Lower lobe of right lung (tissue), 2 donors: ENCODE measurements around the gene CEBPB. TPM values are rescaled to one million over a fixed set of nuclear protein-coding genes. Genes with fewer than 3 reads are reported as not detected.
A peak's percentile ranks its signal among the peaks of the same experiment; 100 is the strongest.

Experiments used
- ATAC-seq, 2 donors: fragments of 200-7000 bp; cut with Tn5 transposase; one replicate each; pipeline ENCODE4 v1.9.1; 2020 to 2022; ENCODE audit warnings: mild to moderate bottlenecking in 2 of 2, moderate library complexity in 2 of 2
- DNase-seq: peaks from one replicate; pipeline ENCODE4 v3.0.0-alpha.2; 2020
- H3K27ac ChIP-seq: fragments of 200-600 bp; one replicate; pipeline ENCODE4 v1.8.0; 2022
- H3K27me3 ChIP-seq: fragments of 200-600 bp; one replicate; pipeline ENCODE4 v1.8.0; 2022; ENCODE audit warnings: low read depth
- H3K36me3 ChIP-seq: fragments of 200-600 bp; one replicate; pipeline ENCODE4 v1.8.0; 2022; ENCODE audit warnings: mild to moderate bottlenecking
- H3K4me1 ChIP-seq: fragments of 200-600 bp; one replicate; pipeline ENCODE4 v1.8.0; 2022
- H3K4me3 ChIP-seq: fragments of 200-600 bp; one replicate; pipeline ENCODE4 v1.8.0; 2022; ENCODE audit warnings: mild to moderate bottlenecking
- H3K9me3 ChIP-seq: fragments of 200-600 bp; one replicate; pipeline ENCODE4 v1.8.0; 2022
- intact Hi-C: fragments of 100-400 bp; cut with DNase I; formaldehyde crosslinking; loops from one replicate; pipeline ENCODE4 v1.11.0; 2022
- total RNA-seq: library from RNA; stranded (reverse); fragmentation: NEBNext Ultra II Directional; extraction: Animal tissue kit (Norgen Biotek cat#: 25700); gene quantifications from one replicate; pipeline ENCODE4 v1.2.1, GENCODE V29; 2021
- TF ChIP-seq, protein P1 (sequence below): fragments of 200-600 bp; IDR thresholded peaks from one replicate; pipeline ENCODE4 v1.8.0; 2022; ENCODE audit warnings: antibody characterized with exemption, mild to moderate bottlenecking
- donor health status: DM: no; HTN: yes; CAD: no; lungs with severe emphysema.

CEBPB gene
- total RNA-seq, 1 donor from 2014 or later, result 326 TPM

DNA sequence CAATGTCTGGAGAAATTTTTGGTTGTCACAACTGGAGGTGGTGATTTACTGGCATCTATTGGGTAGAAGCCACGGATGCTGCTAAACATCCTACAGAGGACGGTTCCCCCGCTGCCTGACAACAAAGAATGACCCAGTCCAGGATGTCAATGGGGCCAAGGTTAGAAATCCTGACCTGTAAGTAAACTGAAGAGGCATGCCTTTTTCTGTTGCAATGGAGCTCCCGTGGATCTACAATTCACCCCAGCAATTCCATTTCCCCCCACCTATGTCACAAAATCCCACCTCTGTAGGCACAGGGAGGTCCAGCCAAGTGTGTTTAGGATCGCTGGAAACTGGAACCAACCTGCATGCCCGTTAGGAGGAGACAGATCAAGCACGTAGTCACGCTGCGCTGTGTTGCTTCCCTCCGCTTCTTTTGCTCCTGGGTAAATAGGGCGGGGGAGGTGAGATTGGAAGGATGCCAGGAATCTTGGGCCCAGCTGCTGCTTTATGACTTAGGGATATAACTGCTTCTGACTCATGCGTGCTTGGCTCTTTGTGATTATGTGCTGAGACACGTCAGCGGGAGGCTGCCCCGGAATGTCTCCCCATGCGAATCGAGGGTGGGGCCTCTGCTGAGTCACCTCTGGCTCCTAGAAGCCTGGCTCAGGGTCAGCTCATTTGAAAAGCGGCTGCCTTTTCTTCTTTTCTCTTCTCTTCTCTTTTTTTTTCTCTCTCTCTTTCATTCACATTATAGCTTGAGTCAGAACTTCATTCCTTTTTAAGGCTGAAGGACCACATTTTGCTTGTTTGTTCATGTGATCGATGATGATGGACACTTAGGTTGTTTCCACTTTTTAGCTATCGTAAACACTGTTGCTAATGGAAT, 24.7 kb upstream of the CEBPB start:
- DNase-seq, result peak; percentile 96
- TF ChIP-seq, protein P1, sequence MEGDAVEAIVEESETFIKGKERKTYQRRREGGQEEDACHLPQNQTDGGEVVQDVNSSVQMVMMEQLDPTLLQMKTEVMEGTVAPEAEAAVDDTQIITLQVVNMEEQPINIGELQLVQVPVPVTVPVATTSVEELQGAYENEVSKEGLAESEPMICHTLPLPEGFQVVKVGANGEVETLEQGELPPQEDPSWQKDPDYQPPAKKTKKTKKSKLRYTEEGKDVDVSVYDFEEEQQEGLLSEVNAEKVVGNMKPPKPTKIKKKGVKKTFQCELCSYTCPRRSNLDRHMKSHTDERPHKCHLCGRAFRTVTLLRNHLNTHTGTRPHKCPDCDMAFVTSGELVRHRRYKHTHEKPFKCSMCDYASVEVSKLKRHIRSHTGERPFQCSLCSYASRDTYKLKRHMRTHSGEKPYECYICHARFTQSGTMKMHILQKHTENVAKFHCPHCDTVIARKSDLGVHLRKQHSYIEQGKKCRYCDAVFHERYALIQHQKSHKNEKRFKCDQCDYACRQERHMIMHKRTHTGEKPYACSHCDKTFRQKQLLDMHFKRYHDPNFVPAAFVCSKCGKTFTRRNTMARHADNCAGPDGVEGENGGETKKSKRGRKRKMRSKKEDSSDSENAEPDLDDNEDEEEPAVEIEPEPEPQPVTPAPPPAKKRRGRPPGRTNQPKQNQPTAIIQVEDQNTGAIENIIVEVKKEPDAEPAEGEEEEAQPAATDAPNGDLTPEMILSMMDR, result no peak
- intact Hi-C loops, result no loop called here
- H3K27ac ChIP-seq, result peak overlapping the region; percentile 85
- H3K4me3 ChIP-seq, result peak overlapping the region; percentile 39
- no peaks in the 10 kb centered on the region for H3K36me3 ChIP-seq
- peaks cover 26% of the 10 kb centered on the region for H3K4me1 ChIP-seq
- no peaks in the 10 kb centered on the region for H3K9me3 ChIP-seq
- ATAC-seq, result peak; percentile 98 to 99
- H3K27me3 ChIP-seq, result no peaks in the 10 kb centered on the region

DNA sequence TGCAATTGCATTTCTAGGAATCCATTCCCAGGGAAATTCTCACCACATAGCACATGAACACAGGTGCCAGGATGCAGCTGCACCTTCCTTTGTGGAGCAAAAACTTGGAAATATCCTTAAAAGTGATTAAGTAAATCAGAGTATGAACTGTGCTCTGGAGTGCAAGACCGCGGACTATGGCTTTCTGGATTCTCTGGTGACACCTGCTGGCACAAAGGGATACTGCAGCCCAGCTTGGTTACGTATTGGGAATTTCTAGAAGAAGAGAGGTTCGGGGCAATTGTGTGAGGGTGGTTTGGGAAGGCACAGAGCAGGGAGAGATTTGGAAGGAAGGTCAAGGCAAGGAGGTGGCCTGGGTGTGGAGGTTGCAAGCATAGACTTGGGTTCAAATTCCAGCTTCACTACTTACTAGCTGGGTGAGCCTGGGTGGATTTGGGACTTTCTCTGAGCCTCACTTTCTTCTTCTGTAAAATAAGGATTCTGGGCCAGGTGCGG, 21.3 kb upstream of the CEBPB start:
- Histone ChIP-seq H3K4me3 (no peak overlapping the region), H3K27ac (no peak overlapping the region), H3K4me1 (peaks cover 42% of the 10 kb centered on the region), H3K36me3 (no peaks in the 10 kb centered on the region), H3K27me3 (no peaks in the 10 kb centered on the region), H3K9me3 (no peaks in the 10 kb centered on the region)
- DNase-seq (peak; percentile 79), ATAC-seq (peak; percentile 40 to 57)
- TF ChIP-seq, protein P1, result peak; percentile 90
- intact Hi-C loops, result no loop called here

DNA sequence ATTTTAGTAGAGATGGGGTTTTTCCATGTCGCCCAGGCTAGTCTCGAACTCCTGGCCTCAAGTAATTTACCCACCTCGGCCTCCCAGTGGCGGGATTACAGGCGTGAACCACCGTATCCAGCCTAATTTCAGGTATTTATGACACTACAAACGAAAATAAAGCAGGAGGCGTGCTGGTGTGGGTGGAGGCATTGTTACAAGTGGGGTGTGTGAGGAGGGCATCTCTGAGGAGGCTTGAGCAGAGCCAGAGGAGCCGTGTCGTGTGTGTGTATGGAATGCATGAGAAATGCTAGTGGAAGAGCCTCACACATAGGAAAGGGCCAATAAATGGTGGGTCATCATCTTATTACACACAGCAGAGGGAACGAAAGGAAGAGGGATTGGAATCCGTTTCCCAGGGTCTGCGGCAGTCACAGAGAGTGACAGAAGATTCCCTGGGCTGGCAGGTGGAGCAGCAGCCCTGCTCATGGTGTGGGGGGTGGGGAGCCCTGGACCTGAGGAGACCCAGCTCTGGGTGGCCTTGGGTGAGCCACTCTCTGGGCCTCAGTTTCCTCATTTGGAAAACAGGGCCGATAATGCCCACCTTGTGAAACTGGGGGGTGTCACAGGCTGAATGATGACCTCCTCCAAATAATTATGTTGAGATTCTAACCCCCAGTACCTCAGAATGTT, 19.9 kb upstream of the CEBPB start:
- TF ChIP-seq, protein P1, result no peak

DNA sequence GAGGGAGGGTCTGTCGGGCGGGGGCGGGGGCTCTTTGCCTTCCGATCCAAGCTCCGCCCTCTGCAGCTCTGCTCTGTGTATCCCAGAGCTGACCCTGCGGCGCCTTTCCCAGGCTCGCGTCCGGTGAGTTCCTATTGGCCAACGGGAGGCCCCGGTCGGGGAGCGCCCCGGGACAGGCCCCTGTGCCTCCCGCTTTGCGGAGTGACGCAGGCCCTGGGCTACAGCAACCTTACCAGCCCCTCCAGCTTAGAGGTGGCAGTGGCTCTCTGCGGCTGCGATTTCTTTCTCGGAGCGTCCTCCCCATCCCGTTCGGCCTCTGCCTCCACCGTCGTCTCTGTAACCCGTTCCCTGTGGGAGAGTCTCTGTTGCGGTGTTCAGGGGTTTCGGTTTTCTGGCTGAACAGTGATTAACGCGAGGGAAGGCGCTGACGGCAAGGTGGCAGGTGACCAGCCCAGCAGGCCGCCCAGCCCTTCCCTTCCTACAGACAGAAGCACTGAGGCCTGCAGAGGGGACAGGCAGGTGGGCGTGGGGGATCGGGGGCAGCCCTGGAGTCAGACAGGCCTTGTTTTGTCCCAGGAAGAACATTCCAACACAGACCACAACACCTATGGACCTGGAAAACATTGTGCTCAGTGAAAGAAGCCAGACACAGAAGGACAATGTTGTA, 18.1 kb upstream of the CEBPB start:
- Histone ChIP-seq H3K9me3 (no peaks in the 10 kb centered on the region), H3K27me3 (no peaks in the 10 kb centered on the region), H3K36me3 (no peaks in the 10 kb centered on the region), H3K27ac (peak overlapping the region; percentile 87), H3K4me1 (peaks cover 22% of the 10 kb centered on the region), H3K4me3 (peak overlapping the region; percentile 67)
- ATAC-seq, result peak; percentile 96 to 97
- intact Hi-C loops, result no loop called here
- DNase-seq, result peak; percentile 92
- TF ChIP-seq, protein P1, result no peak

More for the DNA sequence above, 19.9 kb upstream of the CEBPB start:
- H3K4me1 ChIP-seq, result peaks cover 38% of the 10 kb centered on the region
- H3K9me3 ChIP-seq, result no peaks in the 10 kb centered on the region
- no peak overlapping the region for H3K27ac ChIP-seq
- intact Hi-C loops, result no loop called here
- H3K4me3 ChIP-seq, result no peak overlapping the region
- no peaks in the 10 kb centered on the region for H3K36me3 ChIP-seq
- DNase-seq, result no peak
- H3K27me3 ChIP-seq, result no peaks in the 10 kb centered on the region
- no peak for ATAC-seq

DNA sequence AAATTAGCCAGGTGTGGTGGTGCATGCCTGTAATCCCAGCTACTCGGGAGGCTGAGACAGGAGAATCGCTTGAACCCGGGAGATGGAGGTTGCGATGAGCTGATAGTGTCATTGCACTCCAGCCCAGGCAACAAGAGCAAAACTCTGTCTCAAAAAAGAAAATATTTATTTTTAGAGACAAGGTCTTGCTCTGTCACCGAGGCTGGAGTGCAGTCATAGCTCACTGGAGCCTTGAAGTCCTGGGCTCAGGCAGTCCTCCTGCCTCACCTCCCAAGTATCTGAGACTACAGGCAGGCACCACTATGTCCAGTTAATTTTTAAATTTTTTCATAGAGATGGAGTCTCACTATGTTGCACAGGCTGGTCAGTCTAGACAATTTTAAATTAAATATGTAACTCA, 16.2 kb upstream of the CEBPB start:
- no peaks in the 10 kb centered on the region for H3K36me3 ChIP-seq
- peaks cover 16% of the 10 kb centered on the region for H3K4me1 ChIP-seq
- no peak overlapping the region for H3K27ac ChIP-seq
- H3K4me3 ChIP-seq, result no peak overlapping the region
- ATAC-seq (no peak), DNase-seq (no peak)
- no peaks in the 10 kb centered on the region for H3K27me3 ChIP-seq
- no peaks in the 10 kb centered on the region for H3K9me3 ChIP-seq
- intact Hi-C loops, result no loop called here
- TF ChIP-seq, protein P1, result no peak
